RPMI8226 (cell line): ENCODE measurements around the gene COL19A1.
"Not testable (repeated sequence)": the region's sequence is repeated elsewhere in the genome, so short reads cannot be mapped to it uniquely, and the experiment has no call there.

Experiments
- DNase-seq: peaks from one replicate; pipeline ENCODE4 v3.0.0-alpha.2; 2015

COL19A1 gene

DNA sequence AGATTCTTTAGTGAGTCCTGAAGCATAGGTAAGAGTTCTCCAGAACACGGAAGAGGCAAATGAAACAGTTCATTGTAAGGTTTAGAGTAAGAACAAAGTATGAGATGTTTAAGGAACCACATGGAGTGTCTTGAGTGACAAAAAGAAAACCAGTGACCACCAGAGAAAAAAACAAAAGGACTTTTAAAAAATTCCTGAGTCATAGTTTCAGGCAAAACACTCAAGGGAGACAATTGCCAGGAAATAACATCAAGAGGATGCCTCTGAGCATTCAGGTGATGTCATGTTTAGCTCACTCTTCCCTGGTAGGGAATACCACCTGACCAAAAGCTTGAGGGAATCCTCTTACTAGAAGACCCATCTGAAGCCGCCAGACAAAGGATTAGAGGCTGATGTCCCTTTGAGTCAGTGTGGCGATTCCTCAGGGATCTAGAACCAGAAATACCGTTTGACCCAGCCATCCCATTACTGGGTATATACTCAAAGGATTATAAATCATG, 110.3 kb downstream of the COL19A1 start:
- no peak for DNase-seq

GRCh38 chr6:69980624-69981023, 114.3 kb downstream of the COL19A1 start:
- no peak for DNase-seq

DNA sequence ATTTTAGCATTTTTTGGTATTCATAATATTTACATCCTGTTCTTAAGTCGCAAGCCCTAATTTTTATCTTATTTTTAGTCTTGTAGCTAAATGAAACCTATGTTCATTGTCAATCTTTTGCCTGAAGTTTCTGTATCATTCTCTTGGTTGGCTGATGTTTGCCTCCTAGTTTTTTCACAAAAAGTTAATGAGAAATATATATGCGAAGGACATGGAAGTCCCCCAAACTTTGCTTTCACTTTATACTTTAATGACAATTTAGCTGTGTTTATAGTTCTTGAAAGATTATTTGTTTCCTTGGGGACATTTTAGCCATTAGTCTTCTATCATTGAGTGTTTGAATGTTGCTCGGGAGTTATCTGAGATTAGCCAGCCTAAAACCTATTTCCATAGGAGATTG, 118.2 kb downstream of the COL19A1 start:
- no peak for DNase-seq

DNA sequence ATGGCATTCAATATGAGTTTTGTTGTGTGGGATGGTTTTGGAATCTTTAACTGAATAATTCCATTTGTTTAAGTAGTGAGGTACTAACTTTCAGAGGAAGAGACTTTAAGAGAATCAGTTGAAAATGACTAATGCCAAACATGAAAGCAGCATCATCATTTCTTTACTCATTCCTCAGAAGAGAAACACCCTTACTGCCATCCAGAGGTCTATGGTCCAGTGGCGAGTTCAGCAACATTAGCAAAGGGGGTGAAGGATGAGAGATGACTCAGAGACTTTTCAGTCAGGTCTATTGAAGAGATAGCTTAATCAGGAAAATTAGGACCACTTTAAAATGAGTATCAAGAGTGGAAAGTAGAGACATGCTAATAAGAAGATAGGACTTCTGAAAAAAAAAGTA, 118.8 kb downstream of the COL19A1 start:
- DNase-seq: no peak

GRCh38 chr6:69987550-69987949, 121.2 kb downstream of the COL19A1 start:
- no peak for DNase-seq

- no peak for DNase-seq
Observed at GRCh38 chr6:69988458-69989126, 122.2 kb downstream of the COL19A1 start.

DNA sequence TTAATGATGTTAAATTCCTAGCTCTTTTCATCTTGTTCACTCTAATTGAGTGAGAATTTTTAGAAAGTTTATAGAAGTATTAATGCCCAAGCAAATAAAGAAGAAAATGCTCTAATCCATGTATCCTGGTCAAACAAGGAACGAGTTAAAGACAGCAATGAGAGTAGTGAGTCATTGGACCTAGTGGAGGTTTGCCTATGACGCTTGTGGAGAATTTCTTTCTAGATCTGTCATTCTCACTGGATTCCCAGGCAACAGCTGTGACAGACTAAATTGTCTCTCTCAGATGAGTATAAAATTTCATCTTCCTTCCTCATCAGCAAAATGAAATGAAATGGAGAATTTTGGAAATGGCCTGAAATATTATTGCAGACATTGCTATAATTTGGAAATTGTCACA, 127.9 kb downstream of the COL19A1 start:
- no peak for DNase-seq

GRCh38 chr6:70008189-70008588, 141.8 kb downstream of the COL19A1 start:
- no peak for DNase-seq

DNA sequence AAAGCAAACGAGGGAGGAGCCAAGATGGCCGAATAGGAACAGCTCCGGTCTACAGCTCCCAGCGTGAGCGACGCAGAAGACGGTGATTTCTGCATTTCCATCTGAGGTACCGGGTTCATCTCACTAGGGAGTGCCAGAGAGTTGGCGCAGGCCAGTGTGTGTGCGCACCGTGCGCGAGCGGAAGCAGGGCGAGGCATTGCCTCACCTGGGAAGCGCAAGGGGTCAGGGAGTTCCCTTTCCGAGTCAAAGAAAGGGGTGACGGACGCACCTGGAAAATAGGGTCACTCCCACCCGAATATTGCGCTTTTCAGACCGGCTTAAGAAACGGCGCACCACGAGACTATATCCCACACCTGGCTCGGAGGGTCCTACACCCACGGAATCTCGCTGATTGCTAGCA, 144.0 kb downstream of the COL19A1 start:
- peak; percentile 24 for DNase-seq

DNA sequence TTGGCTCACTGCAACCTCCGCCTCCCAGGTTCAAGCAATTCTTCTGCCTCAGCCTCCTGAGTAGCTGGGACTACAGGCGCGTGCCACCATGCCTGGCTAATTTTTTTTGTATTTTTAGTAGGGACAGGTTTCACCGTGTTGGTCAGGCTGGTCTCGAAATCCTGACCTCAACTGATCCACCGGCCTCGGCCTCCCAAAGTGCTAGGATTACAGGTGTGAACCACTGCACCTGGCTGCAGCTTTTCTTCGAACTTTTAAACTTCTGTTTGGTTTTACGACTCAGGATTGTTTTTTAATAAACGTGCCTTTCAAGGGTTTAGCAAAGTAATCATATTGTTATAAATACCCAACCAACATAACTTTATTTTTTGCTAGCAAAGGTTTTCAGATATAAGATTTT, 156.8 kb downstream of the COL19A1 start:
- not testable (repeated sequence) for DNase-seq

GRCh38 chr6:70028246-70028645, 161.9 kb downstream of the COL19A1 start:
- no peak for DNase-seq

DNA sequence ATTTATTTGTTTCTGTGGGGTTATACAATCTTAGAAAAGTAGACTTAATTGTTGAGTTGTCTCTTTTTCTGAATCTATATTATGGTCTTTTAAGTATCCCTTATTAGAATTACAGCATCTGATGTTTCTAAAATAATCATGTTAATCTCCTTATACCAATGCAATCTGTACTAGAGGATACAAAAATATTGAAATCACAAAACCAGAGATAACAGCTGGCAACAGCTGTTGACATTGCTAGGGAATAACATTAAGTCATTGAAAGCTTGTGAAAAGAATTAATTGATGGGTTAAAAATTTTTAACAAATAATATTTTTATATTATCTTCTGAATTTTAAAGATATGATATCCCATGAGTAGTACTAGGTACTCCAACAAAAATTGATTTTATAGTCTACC, 162.6 kb downstream of the COL19A1 start:
- DNase-seq: no peak

GRCh38 chr6:70033781-70034180, 167.4 kb downstream of the COL19A1 start:
- DNase-seq: no peak

DNA sequence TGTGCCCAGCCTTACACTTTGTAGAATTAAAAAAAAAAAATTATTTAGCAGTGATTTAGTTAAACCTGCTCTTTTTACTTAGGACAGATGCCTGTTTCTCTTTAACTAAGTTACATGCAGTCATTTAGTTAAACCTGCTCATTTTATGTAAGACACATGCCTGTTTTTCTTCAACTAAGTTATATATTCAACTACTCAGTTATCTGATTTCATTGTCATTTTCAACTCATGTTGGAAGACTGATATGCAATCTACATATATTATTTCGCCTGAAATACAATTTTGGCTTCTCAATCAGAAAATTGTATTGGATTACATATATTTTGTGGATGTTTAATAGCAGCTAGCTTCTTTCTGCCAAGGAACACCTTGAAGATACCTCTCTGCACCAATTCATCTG, 171.1 kb downstream of the COL19A1 start:
- DNase-seq: no peak

GRCh38 chr6:70040766-70041165, 174.4 kb downstream of the COL19A1 start:
- no peak for DNase-seq

GRCh38 chr6:70041411-70041810, 175.1 kb downstream of the COL19A1 start:
- DNase-seq: no peak

DNA sequence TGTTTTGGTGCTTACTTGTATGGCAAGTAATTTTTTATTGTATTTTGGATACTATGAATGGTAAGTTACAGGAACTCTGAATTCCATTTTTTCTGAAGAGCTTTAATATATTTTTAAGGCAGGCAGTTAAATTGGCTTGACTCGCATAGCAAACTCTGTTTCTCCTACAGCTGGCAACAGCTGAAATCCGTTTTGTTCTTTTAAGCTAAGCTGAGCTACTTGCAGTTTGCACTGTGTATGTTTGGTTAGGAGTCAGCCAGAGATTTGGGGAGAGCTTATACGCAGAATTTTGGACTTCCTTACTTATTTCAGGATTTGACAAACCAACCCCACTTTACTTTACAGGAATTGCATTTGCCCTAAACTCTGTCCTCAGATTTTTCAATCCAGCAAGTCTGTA, 179.1 kb downstream of the COL19A1 start:
- DNase-seq: no peak

- DNase-seq: no peak
Observed at GRCh38 chr6:70051197-70052124, 185.1 kb downstream of the COL19A1 start.

DNA sequence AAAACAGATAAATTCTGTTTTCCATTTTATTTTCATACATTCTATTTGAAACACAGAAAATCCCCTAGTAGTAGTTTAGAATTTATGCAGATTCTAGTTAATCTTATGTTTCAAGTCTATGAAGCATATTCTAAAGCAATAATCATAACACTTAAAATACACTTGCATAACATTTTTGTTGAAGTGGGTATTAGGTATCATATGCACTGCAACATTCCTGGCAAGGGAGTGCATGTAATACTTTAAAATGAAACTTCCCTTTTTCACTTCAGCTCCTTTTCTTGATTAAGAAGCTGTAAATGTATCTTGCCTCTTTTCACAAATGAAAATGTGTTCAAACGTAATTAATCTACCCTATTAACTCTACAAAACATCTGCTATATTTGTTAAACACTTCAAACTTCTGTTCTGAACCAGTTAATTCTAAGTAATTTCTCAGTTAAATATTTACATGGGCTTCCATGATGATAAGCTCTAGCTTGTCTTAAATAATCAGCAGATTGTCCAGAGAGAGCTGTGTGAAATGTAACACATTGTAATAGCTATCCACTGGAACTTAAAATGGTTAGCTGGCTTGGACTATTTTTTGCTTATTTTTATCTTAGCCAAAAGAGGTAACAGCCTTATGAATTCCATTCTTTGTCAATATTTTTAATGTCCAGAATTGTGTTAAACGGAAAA, 192.8 kb downstream of the COL19A1 start:
- no peak for DNase-seq

DNA sequence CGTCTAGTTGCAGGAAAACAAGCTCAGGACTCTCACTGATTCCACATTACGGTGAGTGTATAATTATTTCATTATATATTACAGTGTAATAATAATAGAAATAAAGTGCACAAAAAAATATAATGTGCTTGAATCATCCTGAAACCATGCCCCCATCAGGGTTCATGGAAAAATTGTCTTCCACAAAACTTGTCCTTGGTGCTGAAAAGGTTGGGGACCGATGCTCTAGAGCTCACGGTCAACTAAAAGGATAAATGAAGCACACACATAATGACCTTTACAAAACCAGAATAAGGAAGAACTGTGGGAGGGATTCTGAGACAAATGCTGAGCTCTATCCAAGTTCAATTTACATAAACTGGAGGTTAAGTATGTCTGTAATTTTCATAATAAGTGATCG, 194.3 kb downstream of the COL19A1 start:
- no peak for DNase-seq

GRCh38 chr6:70061546-70061945, 195.2 kb downstream of the COL19A1 start:
- DNase-seq: no peak

GRCh38 chr6:70062010-70062409, 195.7 kb downstream of the COL19A1 start:
- no peak for DNase-seq

GRCh38 chr6:70072540-70073179, 206.3 kb downstream of the COL19A1 start:
- no peak for DNase-seq
